RWPE1 (cell line): ENCODE results near the gene MSX2.
"Not testable (repeated sequence)": the region's sequence is repeated elsewhere in the genome, so short reads cannot be mapped to it uniquely, and the experiment has no call there.

ENCODE experiments used
- CTCF ChIA-PET: fragments of 350-600 bp; sonication (Branson Sonifier 250); formaldehyde crosslinking; extraction: SDS; loops from one replicate; lab custom pipeline; 2021; lab: Yijun Ruan, JAX
- POLR2A ChIA-PET: fragments of 400-600 bp; formaldehyde crosslinking; extraction: SDS; loops from one replicate; lab custom pipeline; 2020; ENCODE audit warnings: antibody characterized with exemption; ENCODE audit not compliant: low non-redundant PET; lab: Yijun Ruan, JAX
- DNase-seq: peaks from one replicate; pipeline ENCODE4 v3.0.0; 2012; ENCODE audit warnings: low spot score
- H3K27ac ChIP-seq: fragments of 450-650 bp; 2 replicates; pipeline ENCODE4 v1.5.1; 2017
- CTCF ChIP-seq: fragments of 450-650 bp; conservative IDR thresholded peaks from 2 replicates; pipeline ENCODE4 v1.5.1; 2017; ENCODE audit warnings: low read depth, mild to moderate bottlenecking

The MSX2 gene

DNA sequence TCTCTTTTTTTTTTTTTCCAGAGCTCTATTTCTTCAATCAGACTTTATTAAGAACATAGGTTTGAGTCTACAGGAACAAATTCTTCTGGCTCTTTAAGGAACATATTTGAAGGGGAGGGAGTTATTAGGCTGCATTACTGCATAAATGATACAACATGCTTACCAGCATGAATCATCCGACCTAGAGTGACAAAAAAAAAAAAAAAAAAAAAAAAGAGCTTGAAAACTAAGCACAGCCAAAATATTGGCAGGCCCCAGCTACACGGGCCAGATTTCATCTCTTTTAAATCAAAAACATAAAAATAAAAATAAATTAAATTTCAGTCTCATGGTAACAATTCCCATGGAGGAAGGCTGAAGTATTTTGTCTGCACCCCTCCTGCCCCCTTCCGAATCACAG is 26.3 kb downstream of the MSX2 start:
- peak; percentile 62 for DNase-seq
- POLR2A ChIA-PET = interaction anchor here (0.6 to 0.7 kb wide), 2 partner anchors 904 to 1181 kb away, joined by 3 to 4 read pairs; no protein-coding TSS in a partner anchor
- no peak for TF ChIP-seq CTCF
- H3K27ac ChIP-seq = no peak overlapping the region
- CTCF ChIA-PET = interaction anchor here (0.5 to 1.4 kb wide), 5 partner anchors 14 to 332 kb away, joined by 3 to 5 read pairs (median 3); no protein-coding TSS in a partner anchor

GRCh38 chr5:174751154-174752000 is 27.0 kb downstream of the MSX2 start:
- DNase-seq = peak; percentile 30
- CTCF ChIA-PET = interaction anchor here (0.5 to 1.4 kb wide), 8 partner anchors 9 to 333 kb away, joined by 3 to 5 read pairs (median 4); no protein-coding TSS in a partner anchor
- POLR2A ChIA-PET = interaction anchor here (0.6 to 0.7 kb wide), 2 partner anchors 905 to 1180 kb away, joined by 3 to 4 read pairs; no protein-coding TSS in a partner anchor
- no peak overlapping the region for H3K27ac ChIP-seq
- no peak for TF ChIP-seq CTCF

- ChIA-PET POLR2A (no interaction called here), CTCF (interaction anchor here (0.6 to 1.4 kb wide), 5 partner anchors 9 to 332 kb away, joined by 3 to 5 read pairs (median 3); no protein-coding TSS in a partner anchor)
- no peak for TF ChIP-seq CTCF
- DNase-seq = no peak
- H3K27ac ChIP-seq = no peak overlapping the region
These were observed 27.7 kb downstream of the MSX2 start for GRCh38 chr5:174752121-174752520.

- no peak for DNase-seq
- H3K27ac ChIP-seq = no peak overlapping the region
- TF ChIP-seq CTCF = peak; percentile 20; the same call in 1 of the 2 replicates
- ChIA-PET POLR2A (no interaction called here), CTCF (interaction anchor here (0.7 to 1.6 kb wide), 3 partner anchors 14 to 126 kb away, joined by 3 to 5 read pairs (median 4); no protein-coding TSS in a partner anchor)
These were observed 30.7 kb downstream of the MSX2 start for GRCh38 chr5:174755106-174755505.

- CTCF ChIA-PET = interaction anchor here (0.6 to 0.7 kb wide), 4 partner anchors 41 to 617 kb away, joined by 3 to 7 read pairs (median 3); no protein-coding TSS in a partner anchor
- no peak for TF ChIP-seq CTCF
- DNase-seq = no peak
- H3K27ac ChIP-seq = no peak overlapping the region
- POLR2A ChIA-PET = no interaction called here
These were observed 34.7 kb downstream of the MSX2 start for GRCh38 chr5:174759091-174759490.

DNA sequence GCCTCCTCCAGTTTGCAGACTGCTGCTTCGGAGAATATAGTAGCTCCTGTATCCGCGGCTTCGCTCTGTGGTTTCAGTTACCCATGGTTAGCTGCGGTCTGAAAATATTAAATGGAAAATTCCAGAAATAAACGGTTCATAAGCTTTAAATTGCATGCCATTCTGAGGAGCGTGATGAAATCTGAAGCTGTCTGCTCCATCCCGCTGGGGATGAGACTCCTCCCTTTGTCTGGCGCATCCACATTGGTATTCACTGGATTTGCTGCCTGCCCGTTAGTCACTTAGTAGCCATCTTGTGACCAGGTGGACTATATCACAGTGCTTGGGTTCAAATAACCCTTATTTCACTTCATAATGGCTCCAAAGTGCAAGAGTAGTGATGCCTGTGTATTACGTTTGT is 36.3 kb downstream of the MSX2 start:
- CTCF ChIA-PET = interaction anchor here (0.9 kb wide), 1 partner anchor 8 kb away, joined by 5 read pairs; no protein-coding TSS in a partner anchor
- POLR2A ChIA-PET = no interaction called here
- DNase-seq = no peak
- no peak for TF ChIP-seq CTCF
- no peak overlapping the region for H3K27ac ChIP-seq

GRCh38 chr5:174761341-174761740 is 37.0 kb downstream of the MSX2 start:
- DNase-seq, H3K27ac ChIP-seq, CTCF ChIA-PET, POLR2A ChIA-PET: not testable (repeated sequence)
